ENCODE data around the gene CNTNAP2.

GRCh38 chr7:147810269-147810668 lies 1693.7 kb downstream of the CNTNAP2 start:
- TF ChIP-seq CTCF (IDR thresholded peaks at IDR 0.05) (no peak), POLR2A (IDR thresholded peaks at IDR 0.05) (no peak)

All from lower leg skin (tissue), 3 donors.